Lung (tissue), 12 donors: Measurements from ENCODE around the gene CERK. TPM values are rescaled to one million over a fixed set of nuclear protein-coding genes. Genes with fewer than 3 reads are reported as not detected.

Source experiments
- ATAC-seq: fragments of 200-7000 bp; cut with Tn5 transposase; one replicate; pipeline ENCODE4 v1.9.1; 2020; ENCODE audit warnings: moderate number of reproducible peaks; ENCODE audit not compliant: insufficient read depth, low FRiP score
- DNase-seq, 3 donors: peaks; one replicate each; pipeline ENCODE4 v3.0.0-alpha.2; 2013 to 2017
- H3K27ac ChIP-seq, 2 donors: one replicate each; pipeline ENCODE4 v1.5.1; 2013; ENCODE audit warnings: mild to moderate bottlenecking in 2 of 2, moderate library complexity in 2 of 2, control low read depth in 1 of 2, inconsistent platforms in 1 of 2, low read depth in 1 of 2, low read length in 1 of 2
- H3K27me3 ChIP-seq, 3 donors: one replicate each; pipeline ENCODE4 v1.5.1; 2013; ENCODE audit warnings: low read length in 2 of 3; ENCODE audit not compliant: control insufficient read depth in 3 of 3, insufficient read depth in 3 of 3
- H3K36me3 ChIP-seq, 4 donors: one replicate each; pipeline ENCODE4 v1.5.1; 2013; ENCODE audit warnings: low read length in 4 of 4, mild to moderate bottlenecking in 1 of 4, moderate library complexity in 1 of 4; ENCODE audit not compliant: control insufficient read depth in 4 of 4, insufficient read depth in 4 of 4
- H3K4me1 ChIP-seq, 5 donors: one replicate each; pipeline ENCODE4 v1.5.1; 2013; ENCODE audit warnings: low read length in 5 of 5, mild to moderate bottlenecking in 2 of 5, moderate library complexity in 1 of 5; ENCODE audit not compliant: control insufficient read depth in 5 of 5, insufficient read depth in 5 of 5
- H3K4me3 ChIP-seq: one replicate; pipeline ENCODE4 v1.5.1; 2013; ENCODE audit warnings: mild to moderate bottlenecking, control low read depth, moderate library complexity
- H3K9ac ChIP-seq, 2 donors: one replicate each; pipeline ENCODE4 v1.5.1; 2013; ENCODE audit warnings: low read length in 2 of 2, control low read depth in 1 of 2; ENCODE audit not compliant: insufficient read depth in 1 of 2
- H3K9me3 ChIP-seq, 4 donors: one replicate each; pipeline ENCODE4 v1.5.1; 2013; ENCODE audit warnings: low read length in 3 of 4, mild to moderate bottlenecking in 1 of 4, moderate library complexity in 1 of 4; ENCODE audit not compliant: control insufficient read depth in 4 of 4, insufficient read depth in 3 of 4
- CTCF ChIP-seq: IDR thresholded peaks from 2 replicates; pipeline ENCODE4 v1.5.1; 2012; ENCODE audit warnings: mild to moderate bottlenecking; ENCODE audit errors: control extremely low read depth, extremely low read depth
- WGBS, 2 donors: extraction: QIAGEN DNeasy Blood & Tissue Kit; methylation state at CpG; one replicate each; pipeline ENCODE4 v1.1.7; 2013; 5-methylcytosine and 5-hydroxymethylcytosine counted together
- polyA plus RNA-seq, 2 donors: library from polyadenylated mRNA; stranded (reverse); fragments of 200-250 nt; gene quantifications; one replicate each; pipeline ENCODE4 v1.2.1, GENCODE V29; 2013
- total RNA-seq, 2 donors: library from RNA; depleted of rRNA in 1 of 2; stranded (reverse); fragments of >200 nt in 1 of 2; gene quantifications; one replicate each; pipeline ENCODE4 v1.2.1, GENCODE V29; 2014 to 2021
- donor health status: control.
- donor health status: control.
- donor health status: Bipolar disorder and iron deficiency.
- donor health status: healthy.
- donor health status: DM: yes; HTN: yes; CAD: no.

Gene CERK
- total and polyA plus RNA-seq, 4 donors, result 12.1 to 36.2 (median 31.7) TPM

DNA sequence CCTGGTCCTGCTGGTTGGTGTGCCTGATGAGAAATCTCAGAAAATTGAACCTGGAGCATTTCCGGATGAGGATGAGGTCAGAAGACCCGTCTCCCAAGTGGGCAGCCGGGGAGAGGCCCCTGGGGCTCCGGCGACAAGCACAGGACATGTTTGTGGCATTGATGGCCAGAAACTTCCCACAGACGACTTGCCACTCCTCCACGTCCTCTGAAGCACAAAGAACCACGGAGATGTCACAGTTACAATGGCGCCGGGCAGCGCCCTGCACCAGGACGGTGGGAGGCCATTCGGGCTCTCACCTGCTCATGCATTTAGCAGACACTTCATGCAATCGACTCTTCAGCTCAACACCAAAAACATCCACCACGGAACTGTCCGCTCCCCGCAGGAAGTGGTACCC is 46.5 kb downstream of the CERK start:
- 95 to 97% methylated on average over 17 of the region's 17 CpGs for WGBS, 2 donors

GRCh38 chr22:46690146-46690545 is 47.9 kb downstream of the CERK start:
- H3K4me3 ChIP-seq, result no peak overlapping the region
- H3K27me3 ChIP-seq, result no peaks in the 10 kb centered on the region
- no peak for TF ChIP-seq CTCF
- H3K4me1 ChIP-seq, result peaks cover 0 to 5% (median 0%) of the 10 kb centered on the region in 5 donors
- no peak overlapping the region for H3K9ac ChIP-seq
- no peak for ATAC-seq
- DNase-seq, result no peak
- H3K27ac ChIP-seq, result no peak overlapping the region
- peaks cover 10 to 56% (median 31%) of the 10 kb centered on the region in 4 donors for H3K36me3 ChIP-seq
- H3K9me3 ChIP-seq, result no peaks in the 10 kb centered on the region
- 95 to 96% methylated on average over 20 of the region's 20 CpGs for WGBS, 2 donors

More for the DNA sequence above, 46.5 kb downstream of the CERK start:
- H3K27ac ChIP-seq, result no peak overlapping the region
- TF ChIP-seq CTCF, result no peak
- H3K9ac ChIP-seq, result no peak overlapping the region
- DNase-seq (no peak), ATAC-seq (no peak)
- H3K27me3 ChIP-seq, result no peaks in the 10 kb centered on the region
- H3K4me1 ChIP-seq, result peaks cover 0 to 4% (median 0%) of the 10 kb centered on the region in 5 donors
- H3K36me3 ChIP-seq, result peaks cover 15 to 64% (median 33%) of the 10 kb centered on the region in 4 donors
- no peaks in the 10 kb centered on the region for H3K9me3 ChIP-seq
- no peak overlapping the region for H3K4me3 ChIP-seq

- Histone ChIP-seq H3K36me3 (peaks cover 8 to 45% (median 23%) of the 10 kb centered on the region in 4 donors), H3K27me3 (no peaks in the 10 kb centered on the region), H3K4me1 (peaks cover 0 to 5% (median 0%) of the 10 kb centered on the region in 5 donors), H3K27ac (no peak overlapping the region), H3K4me3 (no peak overlapping the region), H3K9ac (no peak overlapping the region), H3K9me3 (no peaks in the 10 kb centered on the region)
- TF ChIP-seq CTCF, result no peak
- DNase-seq (no peak), ATAC-seq (no peak)
- WGBS, 2 donors, result 78 to 80% methylated on average over 11 of the region's 11 CpGs
Observed at GRCh38 chr22:46688949-46689348, 49.1 kb downstream of the CERK start.

- H3K9me3 ChIP-seq, result no peaks in the 10 kb centered on the region
- peaks cover 8 to 38% (median 22%) of the 10 kb centered on the region in 4 donors for H3K36me3 ChIP-seq
- ATAC-seq (no peak), DNase-seq (no peak)
- H3K27ac ChIP-seq, result no peak overlapping the region
- peaks cover 0 to 5% (median 0%) of the 10 kb centered on the region in 5 donors for H3K4me1 ChIP-seq
- H3K27me3 ChIP-seq, result no peaks in the 10 kb centered on the region
- H3K4me3 ChIP-seq, result no peak overlapping the region
- H3K9ac ChIP-seq, result no peak overlapping the region
- no peak for TF ChIP-seq CTCF
- WGBS, 2 donors, result 87 to 92% methylated on average over 15 of the region's 15 CpGs
Observed at GRCh38 chr22:46687460-46687859, 50.6 kb downstream of the CERK start.
